Skeletal muscle satellite cell (primary cell): ENCODE measurements around the gene TRAPPC14.
"Not testable (repeated sequence)": the region's sequence is repeated elsewhere in the genome, so short reads cannot be mapped to it uniquely, and the experiment has no call there.

ENCODE experiments used
- H3K27me3 ChIP-seq: 2 replicates; pipeline ENCODE4 v1.7.0; 2013; ENCODE audit warnings: low read length; ENCODE audit not compliant: control insufficient read depth, insufficient read depth
- H3K36me3 ChIP-seq: 2 replicates; pipeline ENCODE4 v1.7.0; 2013; ENCODE audit warnings: mild to moderate bottlenecking, control low read depth, low read length; ENCODE audit not compliant: insufficient read depth
- H3K4me1 ChIP-seq: 2 replicates; pipeline ENCODE4 v1.7.0; 2013; ENCODE audit warnings: low read length; ENCODE audit not compliant: control insufficient read depth, insufficient read depth
- H3K4me2 ChIP-seq: 2 replicates; pipeline ENCODE4 v1.7.0; 2013; ENCODE audit warnings: mild to moderate bottlenecking, low read length
- H3K4me3 ChIP-seq: 2 replicates; pipeline ENCODE4 v1.7.0; 2013; ENCODE audit warnings: low read length
- H3K9ac ChIP-seq: 2 replicates; pipeline ENCODE4 v1.7.0; 2013; ENCODE audit warnings: mild to moderate bottlenecking, low read depth, low read length, moderate library complexity
- H3K9me3 ChIP-seq: replicated peaks from 2 replicates; pipeline ENCODE4 v1.7.0; 2013; ENCODE audit warnings: mild to moderate bottlenecking, control low read depth, low read length

The TRAPPC14 gene

GRCh38 chr7:100148225-100148558 is 10.3 kb downstream of the TRAPPC14 start:
- Histone ChIP-seq H3K4me1 (peaks cover 7% of the 10 kb centered on the region), H3K9ac (peak overlapping the region; percentile 64)

GRCh38 chr7:100147278-100147677 is 11.2 kb downstream of the TRAPPC14 start:
- Histone ChIP-seq H3K4me2 (no peak overlapping the region), H3K4me1 (peaks cover 7% of the 10 kb centered on the region), H3K27me3 (peaks cover 5% of the 10 kb centered on the region), H3K36me3 (no peaks in the 10 kb centered on the region), H3K9ac (no peak overlapping the region), H3K9me3 (no peaks in the 10 kb centered on the region), H3K4me3 (no peak overlapping the region)

More at GRCh38 chr7:100148225-100148558, 10.3 kb downstream of the TRAPPC14 start:
- H3K36me3 ChIP-seq, result peaks cover 2% of the 10 kb centered on the region
- no peaks in the 10 kb centered on the region for H3K9me3 ChIP-seq
- no peaks in the 10 kb centered on the region for H3K27me3 ChIP-seq
- H3K4me2 ChIP-seq, result peak overlapping the region; percentile 86
- H3K4me3 ChIP-seq, result peak overlapping the region; percentile 65

GRCh38 chr7:100146350-100146749 is 12.2 kb downstream of the TRAPPC14 start:
- not testable (repeated sequence) for H3K4me1 ChIP-seq, H3K4me3 ChIP-seq, H3K27me3 ChIP-seq

GRCh38 chr7:100142461-100142860 is 16.1 kb downstream of the TRAPPC14 start:
- Histone ChIP-seq H3K9me3 (no peaks in the 10 kb centered on the region), H3K4me1 (no peaks in the 10 kb centered on the region), H3K4me3 (no peak overlapping the region), H3K36me3 (no peaks in the 10 kb centered on the region), H3K9ac (no peak overlapping the region), H3K27me3 (peaks cover 17% of the 10 kb centered on the region), H3K4me2 (no peak overlapping the region)

More at GRCh38 chr7:100146350-100146749, 12.2 kb downstream of the TRAPPC14 start:
- not testable (repeated sequence) for H3K36me3 ChIP-seq, H3K9me3 ChIP-seq, H3K9ac ChIP-seq, H3K4me2 ChIP-seq

GRCh38 chr7:100141555-100141949 is 17.0 kb downstream of the TRAPPC14 start:
- no peaks in the 10 kb centered on the region for H3K36me3 ChIP-seq
- no peak overlapping the region for H3K9ac ChIP-seq
- no peak overlapping the region for H3K4me3 ChIP-seq
- peaks cover 17% of the 10 kb centered on the region for H3K27me3 ChIP-seq
- no peaks in the 10 kb centered on the region for H3K9me3 ChIP-seq
- no peaks in the 10 kb centered on the region for H3K4me1 ChIP-seq
- H3K4me2 ChIP-seq, result no peak overlapping the region

- Histone ChIP-seq H3K27me3 (peaks cover 20% of the 10 kb centered on the region), H3K4me2 (no peak overlapping the region), H3K4me3 (no peak overlapping the region), H3K36me3 (no peaks in the 10 kb centered on the region), H3K9ac (no peak overlapping the region), H3K4me1 (no peaks in the 10 kb centered on the region), H3K9me3 (no peaks in the 10 kb centered on the region)
Observed at GRCh38 chr7:100137851-100138760, 20.4 kb downstream of the TRAPPC14 start.

GRCh38 chr7:100132697-100133151 is 25.8 kb downstream of the TRAPPC14 start:
- Histone ChIP-seq H3K36me3 (no peaks in the 10 kb centered on the region), H3K27me3 (peaks cover 3% of the 10 kb centered on the region), H3K4me1 (peaks cover 6% of the 10 kb centered on the region), H3K4me3 (no peak overlapping the region), H3K4me2 (no peak overlapping the region), H3K9ac (no peak overlapping the region), H3K9me3 (no peaks in the 10 kb centered on the region)

- H3K36me3 ChIP-seq, result no peaks in the 10 kb centered on the region
- H3K9me3 ChIP-seq, result no peaks in the 10 kb centered on the region
- H3K27me3 ChIP-seq, result peaks cover 3% of the 10 kb centered on the region
- no peak overlapping the region for H3K4me3 ChIP-seq
- no peak overlapping the region for H3K4me2 ChIP-seq
- H3K4me1 ChIP-seq, result peaks cover 7% of the 10 kb centered on the region
- no peak overlapping the region for H3K9ac ChIP-seq
Observed at GRCh38 chr7:100132126-100132525, 26.4 kb downstream of the TRAPPC14 start.

- peaks cover under 1% of the 10 kb centered on the region for H3K27me3 ChIP-seq
- no peak overlapping the region for H3K4me3 ChIP-seq
- no peaks in the 10 kb centered on the region for H3K36me3 ChIP-seq
- H3K9me3 ChIP-seq, result no peaks in the 10 kb centered on the region
- peaks cover 10% of the 10 kb centered on the region for H3K4me1 ChIP-seq
- H3K9ac ChIP-seq, result no peak overlapping the region
- peak overlapping the region; percentile 73 for H3K4me2 ChIP-seq
Observed at GRCh38 chr7:100130608-100131453, 27.7 kb downstream of the TRAPPC14 start.

GRCh38 chr7:100130220-100130607 is 28.3 kb downstream of the TRAPPC14 start:
- not testable (repeated sequence) for H3K9ac ChIP-seq, H3K4me3 ChIP-seq

GRCh38 chr7:100128637-100128963 is 29.9 kb downstream of the TRAPPC14 start:
- Histone ChIP-seq H3K27me3 (no peaks in the 10 kb centered on the region), H3K4me1 (peaks cover 10% of the 10 kb centered on the region), H3K4me2 (peak overlapping the region; percentile 99), H3K9ac (no peak overlapping the region), H3K9me3 (no peaks in the 10 kb centered on the region), H3K36me3 (peaks cover 8% of the 10 kb centered on the region), H3K4me3 (no peak overlapping the region)

More at GRCh38 chr7:100130220-100130607, 28.3 kb downstream of the TRAPPC14 start:
- H3K4me2 ChIP-seq, H3K27me3 ChIP-seq, H3K9me3 ChIP-seq, H3K4me1 ChIP-seq, H3K36me3 ChIP-seq: not testable (repeated sequence)
